C4-2B (cell line): Measurements from ENCODE around the gene TMPRSS6.

Experiments used
- ZFX ChIP-seq: fragments of 450-650 bp; IDR thresholded peaks from 2 replicates; pipeline ENCODE4 v1.6.1; 2017
- TF ChIP-seq, protein P1 (sequence below): fragments of 450-650 bp; conservative IDR thresholded peaks from 2 replicates; pipeline ENCODE4 v1.5.1; 2017; ENCODE audit warnings: mild to moderate bottlenecking

DNA sequence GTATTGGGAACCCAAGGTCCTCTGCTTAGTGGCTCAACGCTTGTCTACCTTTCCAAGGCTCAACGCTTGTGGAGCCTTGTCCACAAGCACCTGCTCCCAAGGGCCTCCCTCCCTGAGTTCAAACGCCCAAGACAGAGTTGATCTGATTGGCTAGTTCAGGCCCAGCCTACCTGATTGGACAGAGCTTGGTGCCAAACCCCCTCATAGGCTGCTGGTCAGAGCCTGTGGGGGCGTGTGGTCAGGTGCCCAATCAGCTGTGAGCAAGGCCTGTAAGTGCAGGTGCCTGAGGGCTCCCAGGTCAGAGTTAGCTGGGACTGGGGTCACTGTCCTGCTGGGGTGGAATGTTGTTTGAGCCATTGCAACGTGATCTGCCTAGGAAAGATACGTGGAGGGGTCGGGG lies 16.9 kb upstream of the TMPRSS6 start:
- TF ChIP-seq, protein P1, sequence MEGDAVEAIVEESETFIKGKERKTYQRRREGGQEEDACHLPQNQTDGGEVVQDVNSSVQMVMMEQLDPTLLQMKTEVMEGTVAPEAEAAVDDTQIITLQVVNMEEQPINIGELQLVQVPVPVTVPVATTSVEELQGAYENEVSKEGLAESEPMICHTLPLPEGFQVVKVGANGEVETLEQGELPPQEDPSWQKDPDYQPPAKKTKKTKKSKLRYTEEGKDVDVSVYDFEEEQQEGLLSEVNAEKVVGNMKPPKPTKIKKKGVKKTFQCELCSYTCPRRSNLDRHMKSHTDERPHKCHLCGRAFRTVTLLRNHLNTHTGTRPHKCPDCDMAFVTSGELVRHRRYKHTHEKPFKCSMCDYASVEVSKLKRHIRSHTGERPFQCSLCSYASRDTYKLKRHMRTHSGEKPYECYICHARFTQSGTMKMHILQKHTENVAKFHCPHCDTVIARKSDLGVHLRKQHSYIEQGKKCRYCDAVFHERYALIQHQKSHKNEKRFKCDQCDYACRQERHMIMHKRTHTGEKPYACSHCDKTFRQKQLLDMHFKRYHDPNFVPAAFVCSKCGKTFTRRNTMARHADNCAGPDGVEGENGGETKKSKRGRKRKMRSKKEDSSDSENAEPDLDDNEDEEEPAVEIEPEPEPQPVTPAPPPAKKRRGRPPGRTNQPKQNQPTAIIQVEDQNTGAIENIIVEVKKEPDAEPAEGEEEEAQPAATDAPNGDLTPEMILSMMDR, result no peak
- TF ChIP-seq ZFX, result no peak
